ENCODE data around the gene PKP1. TPM values are rescaled to one million over a fixed set of nuclear protein-coding genes. Genes with fewer than 3 reads are reported as not detected.
A peak's percentile ranks its signal among the peaks of the same experiment; 100 is the strongest.

Gene PKP1
- total RNA-seq, 1 donor from 2014 or later, result not detected

DNA sequence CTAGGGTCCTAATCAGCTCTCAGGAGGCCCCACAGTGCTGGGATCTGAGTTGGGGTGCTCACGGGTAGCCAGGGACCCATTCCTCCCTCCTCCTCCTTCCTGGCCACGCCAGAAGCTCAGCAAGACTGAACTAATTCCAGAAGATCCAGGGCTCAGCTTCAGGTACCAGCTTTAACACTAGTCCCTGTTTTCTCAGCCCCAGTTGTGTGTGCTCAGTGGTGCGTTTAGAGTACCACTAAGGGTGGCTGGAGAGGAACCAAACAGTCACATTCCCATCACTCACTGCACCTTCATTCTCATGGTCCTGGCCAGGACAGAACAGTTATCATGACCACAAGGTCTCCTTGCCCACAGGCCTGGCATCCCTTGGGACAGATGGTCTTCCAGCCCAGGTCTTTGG is 20.8 kb downstream of the PKP1 start:
- TF ChIP-seq, protein P1, sequence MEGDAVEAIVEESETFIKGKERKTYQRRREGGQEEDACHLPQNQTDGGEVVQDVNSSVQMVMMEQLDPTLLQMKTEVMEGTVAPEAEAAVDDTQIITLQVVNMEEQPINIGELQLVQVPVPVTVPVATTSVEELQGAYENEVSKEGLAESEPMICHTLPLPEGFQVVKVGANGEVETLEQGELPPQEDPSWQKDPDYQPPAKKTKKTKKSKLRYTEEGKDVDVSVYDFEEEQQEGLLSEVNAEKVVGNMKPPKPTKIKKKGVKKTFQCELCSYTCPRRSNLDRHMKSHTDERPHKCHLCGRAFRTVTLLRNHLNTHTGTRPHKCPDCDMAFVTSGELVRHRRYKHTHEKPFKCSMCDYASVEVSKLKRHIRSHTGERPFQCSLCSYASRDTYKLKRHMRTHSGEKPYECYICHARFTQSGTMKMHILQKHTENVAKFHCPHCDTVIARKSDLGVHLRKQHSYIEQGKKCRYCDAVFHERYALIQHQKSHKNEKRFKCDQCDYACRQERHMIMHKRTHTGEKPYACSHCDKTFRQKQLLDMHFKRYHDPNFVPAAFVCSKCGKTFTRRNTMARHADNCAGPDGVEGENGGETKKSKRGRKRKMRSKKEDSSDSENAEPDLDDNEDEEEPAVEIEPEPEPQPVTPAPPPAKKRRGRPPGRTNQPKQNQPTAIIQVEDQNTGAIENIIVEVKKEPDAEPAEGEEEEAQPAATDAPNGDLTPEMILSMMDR (IDR thresholded peaks at IDR 0.05; ENCODE audit: partially characterized antibody, unreplicated experiment), result no peak
- Mint-ChIP-seq H3K9me3 (ENCODE audit: unreplicated experiment) (no peaks in the 10 kb centered on the region), H3K4me3 (ENCODE audit: unreplicated experiment) (no peak overlapping the region), H3K27me3 (ENCODE audit: unreplicated experiment) (no peaks in the 10 kb centered on the region), H3K36me3 (ENCODE audit: unreplicated experiment) (no peaks in the 10 kb centered on the region), H3K4me1 (ENCODE audit: low read depth, unreplicated experiment) (peaks cover 4% of the 10 kb centered on the region), H3K27ac (ENCODE audit: unreplicated experiment) (no peak overlapping the region)
- DNase-seq, result no peak

- H3K9me3 Mint-ChIP-seq (ENCODE audit: unreplicated experiment), result peaks cover 2% of the 10 kb centered on the region
- peaks cover 3% of the 10 kb centered on the region for H3K27me3 Mint-ChIP-seq (ENCODE audit: unreplicated experiment)
- DNase-seq, result no peak
- H3K36me3 Mint-ChIP-seq (ENCODE audit: unreplicated experiment), result no peaks in the 10 kb centered on the region
- TF ChIP-seq, protein P1 (IDR thresholded peaks at IDR 0.05; ENCODE audit: partially characterized antibody, unreplicated experiment), result no peak
- peaks cover 6% of the 10 kb centered on the region for H3K4me1 Mint-ChIP-seq (ENCODE audit: low read depth, unreplicated experiment)
- no peak overlapping the region for H3K27ac Mint-ChIP-seq (ENCODE audit: unreplicated experiment)
- no peak overlapping the region for H3K4me3 Mint-ChIP-seq (ENCODE audit: unreplicated experiment)
These were observed 22.5 kb downstream of the PKP1 start for GRCh38 chr1:201305815-201306214.

- Mint-ChIP-seq H3K27ac (ENCODE audit: unreplicated experiment) (no peak overlapping the region), H3K4me3 (ENCODE audit: unreplicated experiment) (no peak overlapping the region)
These were observed 23.9 kb downstream of the PKP1 start for GRCh38 chr1:201307231-201307630.

DNA sequence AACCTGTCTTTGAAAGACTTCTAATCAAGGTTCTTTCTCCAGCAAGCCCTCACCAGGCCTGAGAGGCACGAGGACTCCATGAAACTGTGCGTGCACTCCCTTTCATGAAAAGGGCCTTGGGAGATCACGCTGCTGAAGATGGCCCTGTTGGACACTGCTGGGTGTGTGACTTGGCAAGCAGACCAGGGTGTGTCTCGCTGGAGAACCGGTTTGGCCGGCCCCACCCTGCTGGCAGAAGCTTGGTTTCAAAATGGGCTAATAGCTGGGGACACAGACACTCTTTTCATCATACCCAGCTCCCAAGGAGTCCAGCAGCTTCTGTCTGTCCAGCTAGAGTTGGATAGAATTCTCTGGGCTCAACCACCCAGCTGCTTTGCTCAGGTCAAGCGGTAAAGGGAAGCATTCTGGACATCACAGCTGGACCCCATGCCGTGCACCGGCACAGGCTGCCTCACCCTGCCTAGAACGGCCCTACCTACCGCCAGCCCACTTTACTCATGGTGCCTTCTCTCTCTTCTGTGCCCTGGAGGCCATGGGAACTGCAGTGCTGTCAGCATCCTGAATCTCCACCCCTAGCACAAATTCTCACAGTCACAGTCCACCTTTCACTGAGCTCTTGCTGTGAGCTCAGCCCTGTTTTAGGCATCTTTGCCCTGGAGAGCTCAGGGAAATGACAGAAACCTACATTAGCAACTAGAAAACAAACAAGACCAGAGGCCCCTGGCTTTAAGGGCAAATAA is 24.6 kb downstream of the PKP1 start:
- H3K36me3 Mint-ChIP-seq (ENCODE audit: unreplicated experiment), result no peaks in the 10 kb centered on the region
- TF ChIP-seq, protein P1 (IDR thresholded peaks at IDR 0.05; ENCODE audit: partially characterized antibody, unreplicated experiment), result no peak
- DNase-seq, result no peak
- H3K27me3 Mint-ChIP-seq (ENCODE audit: unreplicated experiment), result peaks cover 5% of the 10 kb centered on the region
- H3K27ac Mint-ChIP-seq (ENCODE audit: unreplicated experiment), result no peak overlapping the region
- no peak overlapping the region for H3K4me3 Mint-ChIP-seq (ENCODE audit: unreplicated experiment)
- H3K4me1 Mint-ChIP-seq (ENCODE audit: low read depth, unreplicated experiment), result peaks cover 21% of the 10 kb centered on the region
- peaks cover 2% of the 10 kb centered on the region for H3K9me3 Mint-ChIP-seq (ENCODE audit: unreplicated experiment)

More at GRCh38 chr1:201307231-201307630, 23.9 kb downstream of the PKP1 start:
- peaks cover 15% of the 10 kb centered on the region for H3K4me1 Mint-ChIP-seq (ENCODE audit: low read depth, unreplicated experiment)
- TF ChIP-seq, protein P1 (IDR thresholded peaks at IDR 0.05; ENCODE audit: partially characterized antibody, unreplicated experiment), result no peak
- no peak for DNase-seq
- H3K27me3 Mint-ChIP-seq (ENCODE audit: unreplicated experiment), result peaks cover 4% of the 10 kb centered on the region
- no peaks in the 10 kb centered on the region for H3K36me3 Mint-ChIP-seq (ENCODE audit: unreplicated experiment)
- peaks cover 2% of the 10 kb centered on the region for H3K9me3 Mint-ChIP-seq (ENCODE audit: unreplicated experiment)

GRCh38 chr1:201309416-201309815 is 26.1 kb downstream of the PKP1 start:
- Mint-ChIP-seq H3K27me3 (ENCODE audit: unreplicated experiment) (peaks cover 7% of the 10 kb centered on the region), H3K9me3 (ENCODE audit: unreplicated experiment) (peaks cover 4% of the 10 kb centered on the region), H3K36me3 (ENCODE audit: unreplicated experiment) (no peaks in the 10 kb centered on the region), H3K4me3 (ENCODE audit: unreplicated experiment) (peak overlapping the region; percentile 25), H3K4me1 (ENCODE audit: low read depth, unreplicated experiment) (peaks cover 25% of the 10 kb centered on the region), H3K27ac (ENCODE audit: unreplicated experiment) (no peak overlapping the region)
- DNase-seq, result peak; percentile 70
- TF ChIP-seq, protein P1 (IDR thresholded peaks at IDR 0.05; ENCODE audit: partially characterized antibody, unreplicated experiment), result no peak

All from glutamatergic neuron (in vitro differentiated cells).